Measurements from ENCODE around the gene SLC1A3. TPM values are rescaled to one million over a fixed set of nuclear protein-coding genes. Genes with fewer than 3 reads are reported as not detected.

SLC1A3 gene
- total RNA-seq, 4 donors from 2014 or later = 10.1 to 17.7 (median 12.9) TPM

DNA sequence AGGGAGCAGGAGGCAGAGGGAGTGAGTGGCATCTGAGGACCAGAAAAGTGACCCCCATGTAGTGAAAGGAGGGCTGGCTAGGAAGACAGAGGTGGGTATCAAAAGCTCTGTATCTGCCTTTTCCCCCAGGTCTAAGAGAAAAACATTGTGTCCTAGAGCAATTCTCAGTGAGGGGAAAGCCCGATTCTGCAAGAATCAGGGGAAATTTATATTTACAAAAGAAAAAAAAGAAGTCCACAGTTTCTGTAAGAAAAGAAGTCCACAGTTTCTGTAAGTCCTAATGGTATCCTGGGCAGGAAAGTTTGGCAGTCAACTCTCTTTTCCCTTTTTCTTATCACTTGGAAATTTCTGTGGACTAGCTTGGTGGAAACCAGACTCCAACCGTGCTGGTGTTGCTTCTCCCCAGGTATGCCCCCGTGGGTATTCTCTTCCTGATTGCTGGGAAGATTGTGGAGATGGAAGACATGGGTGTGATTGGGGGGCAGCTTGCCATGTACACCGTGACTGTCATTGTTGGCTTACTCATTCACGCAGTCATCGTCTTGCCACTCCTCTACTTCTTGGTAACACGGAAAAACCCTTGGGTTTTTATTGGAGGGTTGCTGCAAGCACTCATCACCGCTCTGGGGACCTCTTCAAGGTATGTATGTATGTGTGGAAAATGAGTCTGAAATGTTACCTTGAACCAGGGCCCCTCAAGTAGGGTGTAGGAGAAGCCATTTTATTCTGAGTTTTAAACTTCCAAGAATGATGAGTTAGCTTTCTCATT lies 73.0 kb downstream of the SLC1A3 start:
- 73 to 75% methylated on average over 8 of the region's 8 CpGs for WGBS, 2 donors
- TF ChIP-seq, protein P1, sequence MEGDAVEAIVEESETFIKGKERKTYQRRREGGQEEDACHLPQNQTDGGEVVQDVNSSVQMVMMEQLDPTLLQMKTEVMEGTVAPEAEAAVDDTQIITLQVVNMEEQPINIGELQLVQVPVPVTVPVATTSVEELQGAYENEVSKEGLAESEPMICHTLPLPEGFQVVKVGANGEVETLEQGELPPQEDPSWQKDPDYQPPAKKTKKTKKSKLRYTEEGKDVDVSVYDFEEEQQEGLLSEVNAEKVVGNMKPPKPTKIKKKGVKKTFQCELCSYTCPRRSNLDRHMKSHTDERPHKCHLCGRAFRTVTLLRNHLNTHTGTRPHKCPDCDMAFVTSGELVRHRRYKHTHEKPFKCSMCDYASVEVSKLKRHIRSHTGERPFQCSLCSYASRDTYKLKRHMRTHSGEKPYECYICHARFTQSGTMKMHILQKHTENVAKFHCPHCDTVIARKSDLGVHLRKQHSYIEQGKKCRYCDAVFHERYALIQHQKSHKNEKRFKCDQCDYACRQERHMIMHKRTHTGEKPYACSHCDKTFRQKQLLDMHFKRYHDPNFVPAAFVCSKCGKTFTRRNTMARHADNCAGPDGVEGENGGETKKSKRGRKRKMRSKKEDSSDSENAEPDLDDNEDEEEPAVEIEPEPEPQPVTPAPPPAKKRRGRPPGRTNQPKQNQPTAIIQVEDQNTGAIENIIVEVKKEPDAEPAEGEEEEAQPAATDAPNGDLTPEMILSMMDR (IDR thresholded peaks at IDR 0.05) = no peak
- no peak for TF ChIP-seq POLR2A (IDR thresholded peaks at IDR 0.05)
- H3K4me3 ChIP-seq (ENCODE audit: low read depth, poor library complexity, severe bottlenecking) = no peak overlapping the region
- intact Hi-C loops (cut with DNase I; ENCODE audit: low total_unique reads) = no loop called here
- no peak for DNase-seq (ENCODE audit: low spot score in 2 of 2)

DNA sequence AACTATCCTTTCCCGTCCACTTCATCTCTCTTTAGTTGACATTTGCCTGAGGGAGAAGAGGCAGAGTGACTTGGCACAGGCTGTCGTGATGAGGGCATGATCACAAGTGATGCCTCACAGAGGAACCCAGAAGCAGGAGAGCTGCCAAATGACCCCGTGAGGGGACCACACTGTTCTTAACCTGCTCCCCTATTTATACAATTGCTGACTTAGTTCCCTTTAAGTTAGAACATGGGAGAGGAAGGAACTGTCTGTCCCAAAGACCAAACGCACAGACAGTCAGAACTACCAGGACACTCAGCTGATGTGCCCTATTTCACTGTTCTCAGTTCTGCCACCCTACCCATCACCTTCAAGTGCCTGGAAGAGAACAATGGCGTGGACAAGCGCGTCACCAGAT lies 73.7 kb downstream of the SLC1A3 start:
- peak in 1 of 2 donors; percentile 67 for DNase-seq (ENCODE audit: low spot score in 2 of 2)
- 80 to 89% methylated on average over 7 of the region's 7 CpGs for WGBS, 2 donors
- TF ChIP-seq, protein P1 (IDR thresholded peaks at IDR 0.05) = no peak
- TF ChIP-seq POLR2A (IDR thresholded peaks at IDR 0.05) = no peak
- no peak overlapping the region for H3K4me3 ChIP-seq (ENCODE audit: low read depth, poor library complexity, severe bottlenecking)
- intact Hi-C loops (cut with DNase I; ENCODE audit: low total_unique reads) = no loop called here

DNA sequence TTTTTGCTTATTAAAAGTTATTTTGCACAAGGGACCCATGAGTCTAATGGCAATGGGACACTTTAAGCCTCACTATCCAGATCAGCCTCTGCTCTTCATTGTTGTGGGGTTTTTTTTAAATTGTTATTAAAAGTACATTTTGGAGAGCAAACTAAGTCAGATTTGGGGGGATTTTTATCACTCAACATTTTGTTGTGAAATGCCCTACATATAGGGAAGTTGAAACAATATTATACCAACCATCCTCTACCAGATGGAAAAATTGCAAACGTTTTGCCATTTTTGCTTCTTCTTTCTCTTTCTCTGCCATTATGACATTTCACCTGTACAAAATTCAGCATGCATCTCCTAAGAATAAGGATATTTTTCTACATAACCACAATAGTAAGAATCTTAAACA lies 75.3 kb downstream of the SLC1A3 start:
- no peak for DNase-seq (ENCODE audit: low spot score in 2 of 2)
- no peak overlapping the region for H3K4me3 ChIP-seq (ENCODE audit: low read depth, poor library complexity, severe bottlenecking)
- 71 to 73% methylated on average over 1 of the region's 1 CpG for WGBS, 2 donors
- intact Hi-C loops (cut with DNase I; ENCODE audit: low total_unique reads) = no loop called here
- TF ChIP-seq, protein P1 (IDR thresholded peaks at IDR 0.05) = no peak
- no peak for TF ChIP-seq POLR2A (IDR thresholded peaks at IDR 0.05)

DNA sequence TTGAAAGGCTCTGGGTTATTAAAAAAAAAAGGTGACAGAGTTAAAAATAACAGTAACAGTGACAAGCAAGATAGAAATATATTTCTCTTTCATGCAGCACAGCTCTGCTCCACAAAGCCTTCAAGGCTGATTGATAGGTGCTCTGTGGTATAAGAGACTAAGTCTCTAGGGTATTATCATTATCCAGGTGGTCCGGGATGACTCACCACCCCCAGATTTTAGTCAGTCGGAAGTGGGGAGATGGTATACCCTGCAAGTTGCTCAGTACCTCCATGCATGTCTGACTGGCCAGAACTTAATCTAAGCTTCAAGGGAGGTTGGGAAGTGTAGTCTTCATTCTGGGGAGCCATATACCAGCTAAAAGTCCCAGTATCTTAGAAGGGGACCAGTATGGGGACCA lies 76.1 kb downstream of the SLC1A3 start:
- intact Hi-C loops (cut with DNase I; ENCODE audit: low total_unique reads) = no loop called here
- TF ChIP-seq, protein P1 (IDR thresholded peaks at IDR 0.05) = no peak
- no peak for TF ChIP-seq POLR2A (IDR thresholded peaks at IDR 0.05)
- DNase-seq (ENCODE audit: low spot score in 2 of 2) = no peak
- H3K4me3 ChIP-seq (ENCODE audit: low read depth, poor library complexity, severe bottlenecking) = no peak overlapping the region
- WGBS, 2 donors = 89 to 94% methylated on average over 2 of the region's 2 CpGs

DNA sequence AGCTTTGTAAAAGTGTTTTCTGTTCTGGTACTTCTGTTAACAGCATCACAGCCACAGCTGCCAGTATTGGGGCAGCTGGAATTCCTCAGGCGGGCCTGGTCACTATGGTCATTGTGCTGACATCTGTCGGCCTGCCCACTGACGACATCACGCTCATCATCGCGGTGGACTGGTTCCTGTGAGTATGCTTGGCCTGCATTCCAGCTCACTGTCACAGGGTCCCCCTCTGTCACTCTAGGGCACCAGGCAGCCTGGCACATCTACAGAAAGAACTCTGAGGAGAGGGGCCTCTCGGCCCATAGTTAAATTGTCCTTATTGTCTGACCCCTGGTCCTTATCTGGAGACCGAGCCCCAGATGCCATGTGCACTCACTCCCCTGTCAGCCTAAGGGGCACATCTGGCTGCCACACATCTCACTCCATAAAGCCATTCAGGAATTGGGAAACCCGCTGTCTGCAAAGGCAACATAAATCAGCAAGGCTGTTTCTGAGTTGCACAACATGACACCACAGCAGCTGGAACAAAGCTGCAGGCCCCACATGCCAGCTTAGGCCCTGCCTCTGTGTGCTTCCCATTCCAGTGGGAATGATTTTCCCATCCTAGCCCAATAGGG lies 77.5 kb downstream of the SLC1A3 start:
- peak; percentile 57 to 90 for DNase-seq (ENCODE audit: low spot score in 2 of 2)
- intact Hi-C loops (cut with DNase I; ENCODE audit: low total_unique reads) = no loop called here
- TF ChIP-seq POLR2A (IDR thresholded peaks at IDR 0.05) = no peak
- TF ChIP-seq, protein P1 (IDR thresholded peaks at IDR 0.05) = no peak
- H3K4me3 ChIP-seq (ENCODE audit: low read depth, poor library complexity, severe bottlenecking) = no peak overlapping the region
- WGBS, 2 donors = 71 to 74% methylated on average over 9 of the region's 9 CpGs
